Right cardiac atrium (tissue), 5 donors: Measurements from ENCODE around the gene PKIG. TPM values are rescaled to one million over a fixed set of nuclear protein-coding genes. Genes with fewer than 3 reads are reported as not detected.
A peak's percentile ranks its signal among the peaks of the same experiment; 100 is the strongest.

ENCODE experiments used
- ATAC-seq, 2 donors: fragments of 200-7000 bp; cut with Tn5 transposase; one replicate each; pipeline versions ENCODE4 v1.8.0 to v1.9.1; 2020; ENCODE audit warnings: moderate library complexity in 2 of 2, mild to moderate bottlenecking in 1 of 2
- DNase-seq, 3 donors: peaks; one replicate each; pipeline ENCODE4 v3.0.0-alpha.2; 2020
- H3K27ac ChIP-seq: one replicate; pipeline ENCODE4 v1.5.1; 2013; ENCODE audit warnings: mild to moderate bottlenecking, low read length, control low read depth, moderate library complexity
- H3K27me3 ChIP-seq: one replicate; pipeline ENCODE4 v1.6.1; 2013; ENCODE audit not compliant: control insufficient read depth, insufficient read depth
- H3K4me1 ChIP-seq: one replicate; pipeline ENCODE4 v1.6.1; 2013; ENCODE audit warnings: low read length; ENCODE audit not compliant: control insufficient read depth, insufficient read depth
- H3K4me3 ChIP-seq: one replicate; pipeline ENCODE4 v1.5.1; 2013; ENCODE audit warnings: low read length, control low read depth
- H3K9me3 ChIP-seq: one replicate; pipeline ENCODE4 v1.6.1; 2013; ENCODE audit warnings: low read length; ENCODE audit not compliant: control insufficient read depth
- WGBS: extraction: QIAGEN DNeasy Blood & Tissue Kit; methylation state at CpG from one replicate; pipeline ENCODE4 v1.1.7; 2013; 5-methylcytosine and 5-hydroxymethylcytosine counted together
- intact Hi-C, 4 donors: fragments of 100-400 bp; cut with DNase I; formaldehyde crosslinking; loops; one replicate each; pipeline versions ENCODE4 v1.11.0 to v1.14.0; 2022 to 2023
- polyA plus RNA-seq: library from polyadenylated mRNA; stranded (reverse); fragments of 200-250 nt; gene quantifications from one replicate; pipeline ENCODE4 v1.2.3, GENCODE V29; 2013
- total RNA-seq, 4 donors: library from RNA; stranded (reverse); fragmentation: NEBNext Ultra II Directional; extraction: Animal tissue kit (Norgen Biotek cat#: 25700); gene quantifications; one replicate each; pipeline ENCODE4 v1.2.1, GENCODE V29; 2021
- donor health status: healthy with polysubstance abuse.
- donor health status: DM: no; HTN: yes; CAD: no.
- donor health status: DM: no; HTN: no; CAD: no.
- donor health status: DM: no; HTN: yes; CAD: no; lungs with severe emphysema.
- donor health status: DM: yes; HTN: yes; CAD: no.

The PKIG gene
- total and polyA plus RNA-seq, 5 donors, result 212 to 334 (median 235) TPM

DNA sequence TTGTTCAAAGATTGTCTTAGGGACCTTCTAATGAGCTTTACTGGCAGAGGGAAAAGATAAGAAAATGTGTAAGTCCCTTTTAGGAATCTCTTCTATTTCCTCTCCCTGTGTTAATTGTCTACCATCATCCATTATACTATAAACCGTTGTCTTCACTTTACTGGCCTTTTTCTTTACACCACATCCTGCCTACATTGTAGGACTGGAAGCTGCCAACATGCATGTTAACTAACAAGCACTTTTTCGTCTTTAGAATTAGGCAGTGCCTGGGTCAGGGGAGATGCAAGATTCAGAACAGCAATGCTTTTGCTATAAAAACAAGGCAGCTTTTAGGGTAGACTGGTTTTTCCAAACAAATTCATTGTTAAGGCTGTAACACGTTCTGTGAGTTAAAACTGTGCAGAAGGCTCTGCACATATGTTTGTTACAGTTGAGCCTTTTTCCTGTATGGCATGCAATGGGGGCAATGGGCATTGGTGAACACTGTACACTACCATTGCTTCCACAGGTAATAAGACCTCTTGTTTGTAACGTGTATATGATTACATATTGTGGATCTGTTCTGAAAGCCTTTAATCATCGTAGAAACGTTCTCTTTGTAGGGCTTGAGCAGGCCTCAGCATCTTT lies 10.9 kb upstream of the PKIG start:
- no peak overlapping the region for H3K27ac ChIP-seq
- no peaks in the 10 kb centered on the region for H3K27me3 ChIP-seq
- intact Hi-C loops, result no loop called here
- DNase-seq (no peak), ATAC-seq (no peak)
- H3K4me3 ChIP-seq, result no peak overlapping the region
- 67% methylated on average over 6 of the region's 6 CpGs for WGBS
- peaks cover 2% of the 10 kb centered on the region for H3K4me1 ChIP-seq
- H3K9me3 ChIP-seq, result no peaks in the 10 kb centered on the region

DNA sequence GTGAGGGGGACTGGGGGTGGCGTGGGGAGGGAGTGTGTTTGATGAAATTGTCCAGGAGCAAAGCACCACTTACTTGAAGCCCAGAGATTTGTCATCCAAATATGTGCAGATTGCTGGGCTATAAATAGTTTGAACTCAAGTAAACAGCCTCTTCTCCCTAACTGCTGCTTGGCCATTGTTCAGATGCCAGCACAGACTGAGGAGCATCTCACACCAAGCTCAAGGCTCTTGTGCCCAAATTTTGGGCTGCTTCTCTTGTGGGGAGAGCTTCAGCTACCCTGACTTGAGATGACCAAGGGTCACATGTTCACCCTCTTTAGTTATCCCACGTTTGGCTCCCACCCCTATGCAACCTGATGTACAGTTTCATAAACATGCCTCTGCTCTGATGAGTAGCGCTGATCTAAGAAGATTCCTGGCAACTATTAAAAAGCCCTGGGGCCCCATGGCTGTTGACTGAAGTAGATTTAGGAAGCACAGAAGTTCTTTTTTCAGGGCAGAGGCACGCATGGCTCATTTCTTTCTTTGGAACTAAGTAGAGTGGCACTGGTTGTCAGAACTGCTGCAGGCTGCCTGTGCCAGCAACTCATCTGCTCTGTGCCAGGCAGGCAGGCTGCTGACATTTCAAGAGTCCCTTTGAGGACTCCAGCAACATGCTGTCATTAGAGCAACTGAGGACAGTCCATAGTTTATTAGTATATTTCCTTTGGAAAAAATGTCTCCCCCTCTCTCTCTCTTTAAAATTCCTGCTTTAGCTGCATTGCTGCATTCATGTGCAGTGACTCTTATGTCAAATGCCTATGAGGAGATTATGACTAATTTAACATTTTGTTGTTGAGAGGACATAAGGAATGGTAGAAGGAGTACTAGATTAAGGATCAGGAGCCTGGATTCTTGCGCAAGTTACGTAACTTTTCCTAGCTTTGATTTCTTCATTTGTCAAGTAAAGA lies 9.6 kb upstream of the PKIG start:
- 30% methylated on average over 6 of the region's 6 CpGs for WGBS
- Histone ChIP-seq H3K9me3 (no peaks in the 10 kb centered on the region), H3K4me3 (no peak overlapping the region), H3K4me1 (peaks cover 3% of the 10 kb centered on the region), H3K27me3 (no peaks in the 10 kb centered on the region), H3K27ac (peak overlapping the region; percentile 95)
- intact Hi-C loops, result no loop called here
- DNase-seq (peak; percentile 53 to 83 (median 81)), ATAC-seq (peak; percentile 89 to 91)

- H3K27ac ChIP-seq, result peak overlapping the region; percentile 91
- WGBS, result 75% methylated on average over 2 of the region's 2 CpGs
- DNase-seq, result no peak
- peaks cover 3% of the 10 kb centered on the region for H3K4me1 ChIP-seq
- no peaks in the 10 kb centered on the region for H3K27me3 ChIP-seq
- H3K9me3 ChIP-seq, result no peaks in the 10 kb centered on the region
- intact Hi-C loops, result no loop called here
- no peak for ATAC-seq
- no peak overlapping the region for H3K4me3 ChIP-seq
These were observed 8.9 kb upstream of the PKIG start for GRCh38 chr20:44573501-44573869.

GRCh38 chr20:44574372-44574771 lies 8.0 kb upstream of the PKIG start:
- Histone ChIP-seq H3K9me3 (no peaks in the 10 kb centered on the region), H3K4me3 (no peak overlapping the region), H3K27ac (no peak overlapping the region), H3K4me1 (peaks cover 5% of the 10 kb centered on the region), H3K27me3 (no peaks in the 10 kb centered on the region)
- ATAC-seq, result no peak
- 96% methylated on average over 4 of the region's 4 CpGs for WGBS
- no peak for DNase-seq
- intact Hi-C loops, result no loop called here

GRCh38 chr20:44576297-44576696 lies 6.1 kb upstream of the PKIG start:
- intact Hi-C loops, result no loop called here
- H3K4me1 ChIP-seq, result peaks cover 10% of the 10 kb centered on the region
- H3K27me3 ChIP-seq, result no peaks in the 10 kb centered on the region
- peak overlapping the region; percentile 72 for H3K27ac ChIP-seq
- no peaks in the 10 kb centered on the region for H3K9me3 ChIP-seq
- 24% methylated on average over 3 of the region's 3 CpGs for WGBS
- ATAC-seq (peak in 1 of 2 donors; percentile 22), DNase-seq (no peak)
- H3K4me3 ChIP-seq, result no peak overlapping the region

GRCh38 chr20:44579313-44580081 lies 2.9 kb upstream of the PKIG start:
- Histone ChIP-seq H3K9me3 (no peaks in the 10 kb centered on the region), H3K27ac (peak overlapping the region; percentile 79), H3K27me3 (no peaks in the 10 kb centered on the region), H3K4me3 (no peak overlapping the region), H3K4me1 (peaks cover 18% of the 10 kb centered on the region)
- ATAC-seq (peak in 1 of 2 donors; percentile 20), DNase-seq (no peak)
- intact Hi-C loops, result no loop called here
- 42% methylated on average over 8 of the region's 8 CpGs for WGBS

GRCh38 chr20:44580581-44581268 lies 1.7 kb upstream of the PKIG start:
- H3K4me3 ChIP-seq, result no peak overlapping the region

GRCh38 chr20:44581515-44581914 lies 864 bp upstream of the PKIG start:
- no peaks in the 10 kb centered on the region for H3K9me3 ChIP-seq
- intact Hi-C loops, result no loop called here
- H3K4me1 ChIP-seq, result peaks cover 21% of the 10 kb centered on the region
- H3K27me3 ChIP-seq, result no peaks in the 10 kb centered on the region
- H3K27ac ChIP-seq, result peak overlapping the region; percentile 90
- no peak for DNase-seq
- no peak for ATAC-seq
- H3K4me3 ChIP-seq, result no peak overlapping the region
- WGBS, result 66% methylated on average over 1 of the region's 1 CpG

More at GRCh38 chr20:44580581-44581268, 1.7 kb upstream of the PKIG start:
- 80% methylated on average over 9 of the region's 9 CpGs for WGBS
- Histone ChIP-seq H3K27ac (peak overlapping the region; percentile 73), H3K4me1 (peaks cover 20% of the 10 kb centered on the region), H3K27me3 (no peaks in the 10 kb centered on the region), H3K9me3 (no peaks in the 10 kb centered on the region)
- ATAC-seq, result no peak
- intact Hi-C loops, result no loop called here
- no peak for DNase-seq

GRCh38 chr20:44583157-44583556 lies 778 bp downstream of the PKIG start:
- 13% methylated on average over 1 of the region's 1 CpG for WGBS
- no peak for DNase-seq
- H3K27me3 ChIP-seq, result no peaks in the 10 kb centered on the region
- H3K4me3 ChIP-seq, result peak overlapping the region; percentile 86
- H3K9me3 ChIP-seq, result no peaks in the 10 kb centered on the region
- H3K27ac ChIP-seq, result peak overlapping the region; percentile 92
- ATAC-seq, result no peak
- intact Hi-C loops, result no loop called here
- H3K4me1 ChIP-seq, result peaks cover 23% of the 10 kb centered on the region

DNA sequence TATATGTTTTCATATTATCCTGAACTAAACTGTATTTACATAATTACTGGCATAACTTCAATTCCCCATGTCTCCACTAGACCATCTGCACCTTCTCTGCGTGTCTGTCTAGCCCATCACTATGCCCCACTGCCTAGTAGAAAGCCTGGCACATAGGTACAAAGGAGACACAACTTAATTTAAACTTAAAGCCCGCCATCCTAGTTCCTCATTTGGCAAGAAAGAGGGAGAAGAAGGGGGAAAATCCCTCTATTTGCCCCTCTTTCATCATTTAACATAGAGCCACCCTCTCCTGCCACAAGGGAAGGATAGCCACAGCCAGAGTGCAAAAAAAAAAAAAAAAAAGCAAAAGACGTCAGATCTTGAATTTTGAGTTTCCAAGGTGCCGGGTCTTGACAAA lies 1.8 kb downstream of the PKIG start:
- intact Hi-C loops, result no loop called here
- Histone ChIP-seq H3K9me3 (no peaks in the 10 kb centered on the region), H3K27ac (peak overlapping the region; percentile 51), H3K4me3 (peak overlapping the region; percentile 86), H3K27me3 (no peaks in the 10 kb centered on the region), H3K4me1 (peaks cover 23% of the 10 kb centered on the region)
- 61% methylated on average over 4 of the region's 4 CpGs for WGBS
- ATAC-seq, result no peak
- DNase-seq, result no peak
